Activated CD4-positive, alpha-beta T cell treated with anti-CD3 and anti-CD28 coated beads for 24 hours (primary cell): ENCODE measurements around the gene TMEM79.

ENCODE experiments used
- DNase-seq, 2 donors: peaks; one replicate each; pipeline ENCODE4 v3.0.0-alpha.2; 2020; ENCODE audit warnings: low read depth in 2 of 2

Gene TMEM79

GRCh38 chr1:156263288-156263655 is 20.9 kb upstream of the TMEM79 start:
- no peak for DNase-seq

DNA sequence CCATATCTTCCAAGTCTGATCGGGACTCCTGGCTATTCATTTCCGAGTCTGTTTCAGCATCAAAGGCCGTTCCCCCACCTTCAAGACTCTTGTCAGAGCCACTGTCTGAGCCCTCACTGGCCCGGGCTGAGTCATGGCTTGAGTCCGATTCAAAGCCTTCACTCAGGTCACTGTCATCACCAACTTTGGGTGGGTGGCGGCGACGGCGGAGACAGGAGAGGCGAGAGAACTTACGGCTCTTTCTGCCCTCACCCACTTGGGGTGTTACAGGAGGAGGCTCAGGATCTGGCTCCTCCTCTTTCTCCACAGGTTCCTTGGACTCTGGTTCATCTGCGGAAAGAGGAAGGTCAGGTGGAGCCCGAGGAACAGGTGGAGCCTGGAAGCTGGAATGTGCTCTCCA is 18.1 kb upstream of the TMEM79 start:
- DNase-seq: no peak

- no peak for DNase-seq
Observed at GRCh38 chr1:156268336-156268735, 15.8 kb upstream of the TMEM79 start.

DNA sequence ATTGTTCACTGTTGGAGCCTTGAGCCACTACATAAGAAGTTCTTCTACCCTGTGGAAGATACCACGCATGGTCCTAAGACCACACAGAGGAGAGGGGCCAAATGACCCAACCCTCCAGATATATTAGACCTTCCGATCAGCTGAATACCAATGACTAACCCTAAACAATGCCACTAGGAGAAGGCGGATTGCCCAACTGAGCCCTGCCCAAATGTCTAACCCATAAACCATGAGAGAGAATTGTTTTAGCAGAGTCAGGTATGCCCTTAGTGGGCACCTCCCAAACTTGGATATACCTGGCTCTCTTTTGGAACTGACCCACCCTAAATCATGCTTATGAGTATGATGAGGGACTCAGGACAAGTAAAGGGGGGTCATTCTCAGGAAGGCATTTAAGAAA is 13.8 kb upstream of the TMEM79 start:
- no peak for DNase-seq

- no peak for DNase-seq
Observed at GRCh38 chr1:156276532-156276931, 7.6 kb upstream of the TMEM79 start.

DNA sequence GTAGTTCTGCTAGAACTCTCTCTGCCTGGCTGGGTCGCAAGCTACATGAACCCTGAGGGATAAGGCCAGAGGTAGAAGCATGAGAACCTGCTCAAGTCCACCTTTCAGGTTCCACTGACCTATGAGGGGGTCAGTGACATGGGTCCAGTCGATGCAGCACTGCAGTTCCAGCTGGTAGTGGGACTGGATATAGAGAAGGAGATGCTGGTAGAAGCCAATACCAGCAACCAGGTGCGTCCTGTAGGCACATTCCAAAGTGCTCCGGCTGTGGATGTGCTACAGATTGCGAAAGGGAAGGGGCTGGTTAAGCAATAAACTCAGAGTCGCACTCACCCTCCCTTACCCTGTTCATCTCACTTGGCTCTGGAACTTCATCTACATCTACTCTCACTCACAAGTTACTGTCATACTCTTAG is 7.2 kb upstream of the TMEM79 start:
- no peak for DNase-seq

DNA sequence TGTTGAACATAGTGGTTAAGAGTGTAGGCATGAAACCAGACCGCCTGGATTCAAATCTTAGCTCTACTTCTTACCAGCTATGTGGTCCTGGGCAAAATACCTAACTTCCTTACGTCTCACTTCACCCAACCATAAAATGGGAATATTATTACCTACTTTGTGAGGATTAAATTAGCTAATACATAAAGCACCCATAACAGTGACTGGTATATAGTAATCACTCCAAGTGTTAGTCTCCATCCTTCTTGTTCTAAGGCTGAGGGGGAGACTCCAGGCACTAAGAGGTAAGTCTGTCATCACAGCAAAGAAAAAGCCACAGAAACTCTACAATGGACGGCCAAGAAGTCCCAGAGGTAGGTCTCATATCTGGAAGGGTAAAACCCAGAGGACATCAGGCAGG is 4.3 kb upstream of the TMEM79 start:
- DNase-seq: no peak

GRCh38 chr1:156281281-156281680 is 2.8 kb upstream of the TMEM79 start:
- DNase-seq: peak; percentile 33 to 43

DNA sequence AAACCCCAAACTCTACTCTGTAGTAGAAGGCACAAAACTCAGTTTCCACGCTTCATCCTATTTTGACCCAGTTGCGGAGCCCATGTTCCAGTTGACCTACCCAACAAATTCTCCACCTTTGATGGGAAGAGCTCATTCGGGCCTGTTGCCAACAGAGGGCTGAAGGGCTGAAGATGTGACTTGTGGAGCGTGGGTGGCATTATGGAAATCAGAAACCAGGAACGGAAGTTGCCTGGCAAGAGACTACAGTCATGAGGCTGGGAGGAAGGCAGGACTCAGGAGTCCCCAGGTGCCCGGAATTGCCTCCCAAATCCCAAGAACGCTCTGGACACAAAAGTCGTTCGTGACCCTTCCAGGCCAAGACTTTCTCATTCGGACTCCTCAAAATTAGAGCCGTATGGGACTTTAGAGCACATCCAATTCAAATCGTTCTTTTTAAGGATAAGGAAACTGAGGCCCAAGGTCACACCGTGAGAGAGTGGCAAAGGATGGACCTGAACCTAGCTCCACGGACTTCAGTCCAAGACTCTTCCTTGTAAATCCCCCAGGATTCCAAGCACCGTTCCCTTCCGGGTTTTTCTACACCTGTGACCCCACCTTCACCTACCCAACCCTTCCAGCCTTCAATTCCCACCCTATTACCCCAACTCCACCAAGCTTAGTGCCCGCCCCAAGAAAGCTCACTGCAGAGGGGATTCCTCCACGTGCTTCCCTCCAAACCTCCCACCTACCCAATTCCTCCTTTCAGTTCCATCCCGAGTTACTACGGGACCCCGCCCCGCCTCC is 2.2 kb upstream of the TMEM79 start:
- no peak for DNase-seq

GRCh38 chr1:156282479-156283222 is 1.5 kb upstream of the TMEM79 start, which contains the start of gene SMG5:
SMG5 (minus strand) TSS chr1:156282825; CDS start chr1:156282680, 145 bp downstream.
- DNase-seq: peak; percentile 88 to 92

DNA sequence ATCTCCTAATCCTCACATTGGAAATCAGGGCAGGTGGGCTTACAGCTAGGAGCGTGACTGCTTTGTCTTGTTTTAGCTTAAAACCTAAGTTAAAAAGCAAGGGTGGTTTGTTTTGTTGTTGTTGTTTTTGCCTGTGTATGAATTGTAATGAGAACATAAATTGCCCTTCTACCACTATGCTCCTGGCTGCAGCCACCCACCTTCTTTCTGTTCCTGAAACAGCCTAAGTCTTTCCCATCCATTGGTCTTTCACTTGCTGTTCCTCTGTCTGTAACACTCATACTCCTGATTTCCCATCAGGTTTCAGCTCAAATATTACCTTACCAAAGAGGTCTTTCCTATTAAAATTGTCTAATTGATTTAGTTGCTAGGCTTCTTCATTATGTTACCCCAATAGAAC is 604 bp upstream of the TMEM79 start:
- no peak for DNase-seq

DNA sequence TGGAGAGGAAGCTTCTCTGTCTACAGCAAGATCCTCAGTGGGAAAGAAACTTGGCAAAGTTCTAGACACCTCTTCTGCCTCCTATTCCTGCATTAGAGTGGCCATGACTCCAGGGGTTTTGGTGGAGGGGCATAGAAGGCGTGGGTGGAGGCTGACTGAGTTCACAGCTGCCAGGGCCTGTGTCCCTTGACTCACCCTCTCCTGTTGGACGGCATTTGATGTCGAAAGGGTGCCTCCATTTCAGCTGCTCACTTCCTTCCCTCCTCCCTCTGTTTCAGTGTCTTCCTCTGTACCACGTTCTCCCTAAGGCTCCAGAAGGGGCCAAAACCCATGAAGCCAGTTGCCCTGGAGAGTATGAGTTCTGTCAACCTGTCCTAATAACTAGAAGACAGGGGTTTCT is 632 bp downstream of the TMEM79 start:
- no peak for DNase-seq

DNA sequence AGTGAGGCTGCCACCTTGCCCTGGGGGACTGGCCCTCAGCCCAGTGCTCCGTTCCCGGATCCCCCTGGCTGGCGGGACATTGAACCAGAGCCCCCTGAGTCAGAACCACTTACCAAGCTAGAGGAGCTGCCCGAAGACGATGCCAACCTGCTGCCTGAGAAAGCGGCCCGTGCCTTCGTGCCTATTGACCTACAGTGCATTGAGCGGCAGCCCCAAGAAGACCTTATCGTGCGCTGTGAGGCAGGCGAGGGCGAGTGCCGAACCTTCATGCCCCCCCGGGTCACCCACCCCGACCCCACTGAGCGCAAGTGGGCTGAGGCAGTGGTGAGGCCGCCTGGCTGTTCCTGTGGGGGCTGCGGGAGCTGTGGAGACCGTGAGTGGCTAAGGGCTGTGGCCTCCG is 1.3 kb downstream of the TMEM79 start:
- no peak for DNase-seq

DNA sequence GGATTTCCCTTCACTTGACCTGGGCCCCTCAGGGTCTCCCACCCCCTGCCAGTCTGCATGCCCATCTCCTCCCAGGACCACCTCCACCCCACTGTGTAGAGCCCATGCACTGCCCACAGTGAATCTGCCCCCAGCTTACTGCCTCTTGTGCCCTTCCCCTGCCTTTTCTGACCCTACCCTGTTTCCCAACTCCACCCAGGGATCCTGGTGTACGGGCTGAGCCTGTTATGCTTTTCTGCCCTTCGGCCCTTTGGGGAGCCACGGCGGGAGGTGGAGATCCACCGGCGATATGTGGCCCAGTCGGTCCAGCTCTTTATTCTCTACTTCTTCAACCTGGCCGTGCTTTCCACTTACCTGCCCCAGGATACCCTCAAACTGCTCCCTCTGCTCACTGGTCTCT is 1.9 kb downstream of the TMEM79 start:
- no peak for DNase-seq

- DNase-seq: no peak
Observed at GRCh38 chr1:156289857-156290256, 5.7 kb downstream of the TMEM79 start.

GRCh38 chr1:156291226-156292061 is 7.3 kb downstream of the TMEM79 start:
- no peak for DNase-seq

GRCh38 chr1:156293098-156293434 is 8.9 kb downstream of the TMEM79 start:
- no peak for DNase-seq

DNA sequence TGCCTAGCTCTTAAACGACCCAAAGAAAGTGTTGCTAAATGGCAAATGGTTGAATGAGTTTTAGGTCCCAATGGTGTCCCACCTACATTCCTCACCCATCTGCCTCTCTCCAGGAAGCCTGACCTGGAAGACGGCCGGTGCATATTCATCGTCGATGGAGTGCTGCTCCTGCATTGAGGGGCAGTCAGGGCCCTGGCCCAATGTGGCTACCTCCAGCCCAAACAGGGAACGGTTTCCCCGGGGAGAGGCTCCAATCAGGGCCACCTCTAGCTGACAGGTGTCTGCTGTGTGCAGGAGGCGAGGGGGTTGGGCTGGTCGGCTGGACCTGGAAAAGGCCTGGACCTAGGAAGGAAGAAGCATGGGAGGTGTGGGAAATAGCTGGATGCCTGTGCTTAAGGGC is 9.8 kb downstream of the TMEM79 start:
- no peak for DNase-seq

- DNase-seq: peak in 1 of 2 donors; percentile 35
Observed at GRCh38 chr1:156295391-156295947, 11.3 kb downstream of the TMEM79 start, which contains the start of gene GLMP. GLMP (minus strand) TSS chr1:156295679; CDS start chr1:156295645, 34 bp downstream.

DNA sequence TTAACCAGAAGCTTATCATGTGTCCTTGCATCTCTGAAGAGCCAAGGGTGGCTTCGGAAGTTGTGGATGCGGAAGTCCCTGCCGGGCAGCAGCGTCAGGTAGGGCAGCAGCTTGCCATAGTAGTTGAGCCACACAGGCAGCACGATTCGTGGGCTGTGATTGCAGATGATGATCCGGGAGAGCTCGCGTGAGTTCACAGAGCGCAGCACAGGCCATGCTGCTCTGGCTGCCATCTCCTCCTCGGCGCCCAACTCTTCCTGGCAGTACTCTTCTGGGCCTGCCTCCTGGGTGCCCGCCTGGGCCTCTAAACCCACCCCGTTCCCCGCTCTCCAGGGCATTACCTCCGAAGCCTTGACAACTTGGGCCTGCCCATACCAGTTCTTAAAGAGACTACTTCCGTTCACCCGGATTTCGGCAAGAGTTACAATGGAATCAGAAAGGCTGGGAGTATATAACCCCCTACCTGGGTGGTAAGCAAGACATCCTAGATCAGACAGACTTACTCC is 14.8 kb downstream of the TMEM79 start, which contains the start of gene VHLL:
Gene VHLL (minus strand): TSS at position 456 of the 506 bp plus-strand sequence. CDS start 118 bp downstream, at position 338.
- DNase-seq: no peak

DNA sequence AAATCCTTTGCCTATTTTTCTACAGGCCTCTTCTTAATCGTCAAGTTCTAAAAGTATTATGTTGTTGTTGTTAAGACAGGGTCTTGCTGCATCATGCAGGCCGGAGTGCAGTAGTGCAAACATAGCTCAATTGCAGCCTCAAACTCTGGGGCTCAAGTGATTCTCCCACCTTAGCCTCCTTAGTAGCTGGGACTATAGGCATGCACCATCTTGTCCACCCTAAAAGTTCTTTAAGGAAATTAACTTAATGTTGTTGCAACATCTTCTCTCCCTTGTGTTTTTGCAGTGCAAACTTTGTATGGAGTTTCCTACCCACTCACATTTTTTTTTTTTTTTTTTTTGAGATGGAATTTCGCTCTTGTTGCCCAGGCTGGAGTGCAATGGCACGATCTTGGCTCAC is 19.1 kb downstream of the TMEM79 start:
- no peak for DNase-seq

GRCh38 chr1:156305215-156305614 is 21.1 kb downstream of the TMEM79 start:
- no peak for DNase-seq
